Measurements from ENCODE around the gene NCOA6.

Gene NCOA6

GRCh38 chr20:34850969-34851368 lies 25.5 kb upstream of the NCOA6 start:
- H3K4me3 ChIP-seq (replicated peaks; ENCODE audit: insufficient read depth, low read length): no peak overlapping the region
- no peak for DNase-seq (ENCODE audit: low read depth in 1 of 2, low spot score in 1 of 2)
- TF ChIP-seq SPI1 (IDR thresholded peaks at IDR 0.05; ENCODE audit: borderline replicate concordance, low read depth) (no peak), GABPA (IDR thresholded peaks at IDR 0.05; ENCODE audit: low read depth) (no peak), POLR2AphosphoS5 (IDR thresholded peaks at IDR 0.05; ENCODE audit: low read depth) (no peak), CTCF (IDR thresholded peaks at IDR 0.05; ENCODE audit: insufficient read depth, low read length) (no peak)
- TF ChIP-seq, protein P1, sequence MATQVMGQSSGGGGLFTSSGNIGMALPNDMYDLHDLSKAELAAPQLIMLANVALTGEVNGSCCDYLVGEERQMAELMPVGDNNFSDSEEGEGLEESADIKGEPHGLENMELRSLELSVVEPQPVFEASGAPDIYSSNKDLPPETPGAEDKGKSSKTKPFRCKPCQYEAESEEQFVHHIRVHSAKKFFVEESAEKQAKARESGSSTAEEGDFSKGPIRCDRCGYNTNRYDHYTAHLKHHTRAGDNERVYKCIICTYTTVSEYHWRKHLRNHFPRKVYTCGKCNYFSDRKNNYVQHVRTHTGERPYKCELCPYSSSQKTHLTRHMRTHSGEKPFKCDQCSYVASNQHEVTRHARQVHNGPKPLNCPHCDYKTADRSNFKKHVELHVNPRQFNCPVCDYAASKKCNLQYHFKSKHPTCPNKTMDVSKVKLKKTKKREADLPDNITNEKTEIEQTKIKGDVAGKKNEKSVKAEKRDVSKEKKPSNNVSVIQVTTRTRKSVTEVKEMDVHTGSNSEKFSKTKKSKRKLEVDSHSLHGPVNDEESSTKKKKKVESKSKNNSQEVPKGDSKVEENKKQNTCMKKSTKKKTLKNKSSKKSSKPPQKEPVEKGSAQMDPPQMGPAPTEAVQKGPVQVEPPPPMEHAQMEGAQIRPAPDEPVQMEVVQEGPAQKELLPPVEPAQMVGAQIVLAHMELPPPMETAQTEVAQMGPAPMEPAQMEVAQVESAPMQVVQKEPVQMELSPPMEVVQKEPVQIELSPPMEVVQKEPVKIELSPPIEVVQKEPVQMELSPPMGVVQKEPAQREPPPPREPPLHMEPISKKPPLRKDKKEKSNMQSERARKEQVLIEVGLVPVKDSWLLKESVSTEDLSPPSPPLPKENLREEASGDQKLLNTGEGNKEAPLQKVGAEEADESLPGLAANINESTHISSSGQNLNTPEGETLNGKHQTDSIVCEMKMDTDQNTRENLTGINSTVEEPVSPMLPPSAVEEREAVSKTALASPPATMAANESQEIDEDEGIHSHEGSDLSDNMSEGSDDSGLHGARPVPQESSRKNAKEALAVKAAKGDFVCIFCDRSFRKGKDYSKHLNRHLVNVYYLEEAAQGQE (IDR thresholded peaks at IDR 0.05; ENCODE audit: insufficient replicate concordance, low read depth): no peak
- H3K27ac ChIP-seq (replicated peaks): no peak overlapping the region
- no peaks in the 10 kb centered on the region for H3K27me3 ChIP-seq (ENCODE audit: insufficient read depth, poor library complexity, severe bottlenecking)

DNA sequence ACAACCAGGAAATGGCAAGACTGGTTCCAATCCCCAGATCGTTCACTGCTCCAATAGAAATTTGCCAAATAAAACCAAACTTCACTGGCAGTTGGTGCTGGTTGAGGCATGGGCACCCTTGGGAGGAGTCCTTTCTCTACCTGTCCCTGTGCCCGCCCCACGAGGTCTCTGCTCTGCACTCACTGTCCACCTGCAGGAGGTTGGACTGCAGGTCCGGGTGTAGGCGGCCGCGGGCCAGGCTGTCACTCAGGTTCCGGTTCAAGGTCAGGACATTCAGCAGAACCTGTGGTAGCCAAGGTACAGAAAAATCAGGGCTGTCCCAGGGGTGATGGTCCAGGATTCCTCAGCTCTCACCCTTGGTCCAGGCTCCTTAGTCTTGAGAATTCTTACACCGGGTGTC lies 24.3 kb upstream of the NCOA6 start:
- no peak for TF ChIP-seq CTCF (IDR thresholded peaks at IDR 0.05; ENCODE audit: insufficient read depth, low read length)
- TF ChIP-seq, protein P1 (IDR thresholded peaks at IDR 0.05; ENCODE audit: insufficient replicate concordance, low read depth): no peak
- no peak for TF ChIP-seq SPI1 (IDR thresholded peaks at IDR 0.05; ENCODE audit: borderline replicate concordance, low read depth)
- no peak for TF ChIP-seq POLR2AphosphoS5 (IDR thresholded peaks at IDR 0.05; ENCODE audit: low read depth)
- no peak for TF ChIP-seq GABPA (IDR thresholded peaks at IDR 0.05; ENCODE audit: low read depth)
- no peak overlapping the region for H3K27ac ChIP-seq (replicated peaks)
- no peak for DNase-seq (ENCODE audit: low read depth in 1 of 2, low spot score in 1 of 2)
- H3K27me3 ChIP-seq (ENCODE audit: insufficient read depth, poor library complexity, severe bottlenecking): no peaks in the 10 kb centered on the region
- no peak overlapping the region for H3K4me3 ChIP-seq (replicated peaks; ENCODE audit: insufficient read depth, low read length)

DNA sequence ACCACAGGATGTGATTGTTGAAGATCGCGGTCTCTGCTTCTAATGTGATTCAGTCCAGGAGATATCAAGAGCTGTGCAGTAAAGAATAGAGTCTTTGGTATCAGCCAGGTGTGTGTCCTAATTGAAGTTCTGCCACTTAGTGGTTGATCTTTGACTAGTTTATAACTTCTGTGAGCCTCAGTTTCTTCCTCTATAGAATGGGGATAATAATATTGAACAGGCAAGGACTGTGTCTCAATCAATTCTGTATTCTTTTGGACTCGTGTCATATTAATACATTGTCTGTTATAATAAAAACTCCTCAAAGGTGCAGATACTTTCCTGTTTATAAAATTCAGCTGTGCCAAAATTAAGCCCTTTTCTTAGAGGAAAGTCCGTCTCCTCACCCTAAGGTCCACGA lies 23.1 kb upstream of the NCOA6 start:
- no peak for TF ChIP-seq POLR2AphosphoS5 (IDR thresholded peaks at IDR 0.05; ENCODE audit: low read depth)
- TF ChIP-seq GABPA (IDR thresholded peaks at IDR 0.05; ENCODE audit: low read depth): no peak
- no peak for TF ChIP-seq CTCF (IDR thresholded peaks at IDR 0.05; ENCODE audit: insufficient read depth, low read length)
- TF ChIP-seq, protein P1 (IDR thresholded peaks at IDR 0.05; ENCODE audit: insufficient replicate concordance, low read depth): no peak
- TF ChIP-seq SPI1 (IDR thresholded peaks at IDR 0.05; ENCODE audit: borderline replicate concordance, low read depth): no peak
- H3K27ac ChIP-seq (replicated peaks): no peak overlapping the region
- no peaks in the 10 kb centered on the region for H3K27me3 ChIP-seq (ENCODE audit: insufficient read depth, poor library complexity, severe bottlenecking)
- no peak for DNase-seq (ENCODE audit: low read depth in 1 of 2, low spot score in 1 of 2)
- no peak overlapping the region for H3K4me3 ChIP-seq (replicated peaks; ENCODE audit: insufficient read depth, low read length)

Measured in HL-60 (cell line).